SK-N-SH treated with all-trans-retinoic acid at 6 μM for 48 hours (cell line): ENCODE results near the gene KRTDAP.

Source experiments
- ARNTL ChIP-seq: fragments of 450-650 bp; formaldehyde crosslinking; IDR thresholded peaks from 2 replicates; pipeline ENCODE4 v1.5.0; 2020; ENCODE audit warnings: low read depth, mild to moderate bottlenecking, moderate library complexity, borderline replicate concordance
- CSDC2 ChIP-seq: fragments of 250-450 bp; sonication (Bioruptor Pico); IDR thresholded peaks from 2 replicates; pipeline ENCODE4 v1.5.0; 2020; ENCODE audit warnings: mild to moderate bottlenecking, moderate library complexity
- CSRNP3 ChIP-seq: fragments of 250-450 bp; sonication (Bioruptor Pico); IDR thresholded peaks from 2 replicates; pipeline ENCODE4 v1.5.1; 2021; ENCODE audit warnings: mild to moderate bottlenecking, moderate library complexity
- ESRRG ChIP-seq: fragments of 250-450 bp; sonication (Bioruptor Pico); IDR thresholded peaks from 2 replicates; pipeline ENCODE4 v1.6.1; 2021; ENCODE audit warnings: mild to moderate bottlenecking
- TOX ChIP-seq: fragments of 250-450 bp; sonication (Bioruptor Pico); IDR thresholded peaks from 2 replicates; pipeline ENCODE4 v1.8.0; 2021; ENCODE audit warnings: mild to moderate bottlenecking, moderate library complexity, borderline replicate concordance
- TSHZ2 ChIP-seq: fragments of 250-450 bp; sonication (Bioruptor Pico); IDR thresholded peaks from 2 replicates; pipeline ENCODE4 v1.5.0; 2020; ENCODE audit warnings: mild to moderate bottlenecking, moderate library complexity
- ZFP3 ChIP-seq: fragments of 250-450 bp; sonication (Bioruptor Pico); IDR thresholded peaks from 2 replicates; pipeline ENCODE4 v1.5.0; 2020; ENCODE audit warnings: mild to moderate bottlenecking, moderate library complexity
- ZFP30 ChIP-seq: fragments of 450-650 bp; formaldehyde crosslinking; IDR thresholded peaks from 2 replicates; pipeline ENCODE4 v1.5.0; 2022; ENCODE audit warnings: mild to moderate bottlenecking, moderate library complexity
- ZNF8 ChIP-seq: fragments of 450-650 bp; formaldehyde crosslinking; IDR thresholded peaks from 2 replicates; pipeline ENCODE4 v1.5.0; 2020; ENCODE audit warnings: mild to moderate bottlenecking, moderate library complexity

GRCh38 chr19:35522745-35523327, 32.6 kb upstream of the KRTDAP start:
- TF ChIP-seq ZFP30 (no peak), TSHZ2 (CRISPR knock-in tag) (no peak), ZFP3 (CRISPR knock-in tag) (no peak), CSDC2 (CRISPR knock-in tag) (no peak), ZNF8 (CRISPR knock-in tag) (no peak), TOX (CRISPR knock-in tag) (no peak), ARNTL (CRISPR knock-in tag) (no peak), ESRRG (CRISPR knock-in tag) (no peak), CSRNP3 (CRISPR knock-in tag) (no peak)
